C4-2B (cell line): Measurements from ENCODE around the gene CACNA1S.

ENCODE experiments used
- H3K27ac ChIP-seq: fragments of 450-650 bp; 2 replicates; pipeline ENCODE4 v1.5.1; 2017
- ZFX ChIP-seq: fragments of 450-650 bp; IDR thresholded peaks from 2 replicates; pipeline ENCODE4 v1.6.1; 2017
- TF ChIP-seq, protein P1 (sequence below): fragments of 450-650 bp; conservative IDR thresholded peaks from 2 replicates; pipeline ENCODE4 v1.5.1; 2017; ENCODE audit warnings: mild to moderate bottlenecking

The CACNA1S gene

DNA sequence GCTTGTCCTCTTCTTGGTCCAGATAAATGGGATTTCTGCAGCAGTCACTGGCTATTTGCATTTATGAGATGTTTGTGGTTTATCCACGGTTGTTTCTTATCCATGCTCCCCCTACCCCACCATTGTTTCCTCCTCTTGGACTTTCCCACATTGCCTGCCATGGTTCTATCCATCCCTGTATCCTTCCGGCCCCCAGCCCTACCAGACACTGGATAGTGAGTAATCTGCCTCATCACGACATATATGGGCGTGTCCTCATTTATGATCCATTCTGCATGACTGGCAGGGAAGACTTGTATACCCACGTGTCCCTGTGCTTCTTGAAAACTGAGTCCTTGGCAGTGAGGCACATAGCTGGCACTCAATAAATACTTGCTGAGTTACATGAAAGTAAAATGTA, 40.1 kb downstream of the CACNA1S start:
- H3K27ac ChIP-seq, result no peak overlapping the region
- TF ChIP-seq, protein P1, sequence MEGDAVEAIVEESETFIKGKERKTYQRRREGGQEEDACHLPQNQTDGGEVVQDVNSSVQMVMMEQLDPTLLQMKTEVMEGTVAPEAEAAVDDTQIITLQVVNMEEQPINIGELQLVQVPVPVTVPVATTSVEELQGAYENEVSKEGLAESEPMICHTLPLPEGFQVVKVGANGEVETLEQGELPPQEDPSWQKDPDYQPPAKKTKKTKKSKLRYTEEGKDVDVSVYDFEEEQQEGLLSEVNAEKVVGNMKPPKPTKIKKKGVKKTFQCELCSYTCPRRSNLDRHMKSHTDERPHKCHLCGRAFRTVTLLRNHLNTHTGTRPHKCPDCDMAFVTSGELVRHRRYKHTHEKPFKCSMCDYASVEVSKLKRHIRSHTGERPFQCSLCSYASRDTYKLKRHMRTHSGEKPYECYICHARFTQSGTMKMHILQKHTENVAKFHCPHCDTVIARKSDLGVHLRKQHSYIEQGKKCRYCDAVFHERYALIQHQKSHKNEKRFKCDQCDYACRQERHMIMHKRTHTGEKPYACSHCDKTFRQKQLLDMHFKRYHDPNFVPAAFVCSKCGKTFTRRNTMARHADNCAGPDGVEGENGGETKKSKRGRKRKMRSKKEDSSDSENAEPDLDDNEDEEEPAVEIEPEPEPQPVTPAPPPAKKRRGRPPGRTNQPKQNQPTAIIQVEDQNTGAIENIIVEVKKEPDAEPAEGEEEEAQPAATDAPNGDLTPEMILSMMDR, result no peak
- no peak for TF ChIP-seq ZFX

DNA sequence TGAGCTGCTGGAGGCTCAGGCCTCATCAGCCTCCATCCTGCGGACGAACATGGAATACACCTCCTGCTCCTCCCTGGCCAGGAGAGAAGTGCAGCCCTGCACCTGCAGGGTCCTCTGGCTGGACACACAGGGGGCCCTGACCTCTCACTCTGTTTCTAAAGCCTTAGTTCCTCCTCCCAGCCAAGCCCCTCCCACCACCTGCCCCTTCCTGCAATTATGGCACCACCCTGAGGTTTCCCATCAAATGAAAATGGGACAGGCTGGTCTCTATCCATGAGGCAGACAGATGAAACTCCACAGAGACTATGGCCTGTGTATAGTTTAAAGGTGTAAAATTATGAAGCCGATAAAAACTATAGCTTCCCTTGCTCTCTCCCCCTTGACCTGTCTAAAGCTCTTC, 42.6 kb downstream of the CACNA1S start:
- no peak overlapping the region for H3K27ac ChIP-seq
- TF ChIP-seq, protein P1, result no peak
- no peak for TF ChIP-seq ZFX

DNA sequence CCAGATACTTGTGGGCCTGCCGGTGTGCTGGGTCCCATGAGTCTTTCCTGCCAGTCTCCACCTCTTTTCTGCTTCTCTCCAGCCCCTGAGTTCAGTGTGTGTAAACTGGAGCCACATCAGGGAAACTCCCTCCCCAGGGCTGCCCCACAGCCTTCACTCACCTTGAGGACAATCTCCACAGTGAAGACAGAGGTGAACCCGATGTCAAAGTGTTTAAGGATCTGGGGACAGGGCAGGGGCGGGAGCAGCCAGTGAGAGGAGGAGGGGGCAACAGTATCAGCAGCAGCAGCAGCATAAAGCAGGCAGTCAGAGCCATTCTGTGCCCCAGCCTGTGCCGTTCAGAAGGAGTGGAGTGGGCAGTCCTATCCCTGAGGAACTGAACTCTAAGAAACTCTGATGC, 43.2 kb downstream of the CACNA1S start:
- no peak overlapping the region for H3K27ac ChIP-seq
- no peak for TF ChIP-seq ZFX
- TF ChIP-seq, protein P1, result no peak

DNA sequence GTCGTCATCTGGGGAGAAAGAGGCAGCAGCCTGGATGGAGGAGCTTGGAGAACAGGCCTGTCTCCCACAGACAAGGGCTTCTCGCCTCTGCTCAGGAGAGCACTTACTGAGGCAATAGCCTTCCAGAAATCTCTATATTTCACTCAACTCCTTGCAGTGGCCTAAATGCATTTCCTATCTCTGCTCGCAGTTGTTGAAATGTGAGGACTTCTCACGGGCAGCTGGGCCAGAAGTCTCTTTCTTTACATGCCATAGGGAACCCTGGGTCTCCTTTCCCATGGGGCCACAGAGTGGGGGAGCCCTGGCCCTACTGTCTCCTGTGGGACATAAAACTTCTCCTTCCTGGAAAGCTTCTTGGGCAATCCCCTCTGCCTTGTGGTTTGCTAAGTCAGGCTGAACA, 45.2 kb downstream of the CACNA1S start:
- TF ChIP-seq, protein P1, result no peak
- no peak for TF ChIP-seq ZFX

DNA sequence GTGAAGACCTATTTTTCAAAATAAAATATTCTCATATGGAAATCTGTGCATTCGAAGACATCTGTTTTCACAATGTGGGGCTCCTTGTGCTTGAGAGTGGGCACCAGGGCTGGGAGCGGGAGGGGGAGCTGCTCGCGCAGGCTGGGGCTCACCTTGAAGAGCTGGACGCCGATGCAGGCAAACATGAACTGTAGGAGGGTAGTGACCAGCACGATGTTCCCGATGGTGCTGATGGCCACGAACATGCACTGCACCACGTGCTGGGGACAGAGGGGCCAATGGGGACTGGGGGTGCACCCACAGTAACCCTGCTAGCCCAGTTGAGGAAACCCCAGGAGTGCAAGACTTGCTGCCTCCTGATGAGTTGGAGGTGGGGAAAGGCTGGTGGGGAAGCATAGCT, 46.5 kb downstream of the CACNA1S start:
- H3K27ac ChIP-seq, result no peak overlapping the region
- TF ChIP-seq, protein P1, result no peak
- no peak for TF ChIP-seq ZFX

More for the DNA sequence above, 45.2 kb downstream of the CACNA1S start:
- H3K27ac ChIP-seq, result no peak overlapping the region

DNA sequence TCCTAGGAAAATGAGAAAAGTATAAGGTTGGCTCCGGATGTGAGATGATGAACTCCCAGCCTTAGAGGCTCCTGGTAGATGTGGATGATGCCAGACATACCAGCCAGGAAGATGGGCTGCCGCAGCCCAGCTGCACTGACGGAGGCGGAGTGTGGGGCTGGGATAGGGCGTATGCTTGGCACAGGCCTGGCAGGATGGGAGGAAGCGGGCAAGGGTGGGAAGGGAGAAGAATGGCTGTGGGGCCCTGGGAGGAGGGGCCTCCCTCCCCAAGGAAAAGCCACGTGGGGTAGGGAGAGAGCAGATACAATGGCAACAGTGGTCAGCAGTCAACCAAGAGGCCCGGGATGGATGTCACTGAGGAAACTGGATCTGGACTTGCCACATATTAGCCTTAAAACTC, 47.4 kb downstream of the CACNA1S start:
- no peak for TF ChIP-seq ZFX
- TF ChIP-seq, protein P1, result no peak
- no peak overlapping the region for H3K27ac ChIP-seq

DNA sequence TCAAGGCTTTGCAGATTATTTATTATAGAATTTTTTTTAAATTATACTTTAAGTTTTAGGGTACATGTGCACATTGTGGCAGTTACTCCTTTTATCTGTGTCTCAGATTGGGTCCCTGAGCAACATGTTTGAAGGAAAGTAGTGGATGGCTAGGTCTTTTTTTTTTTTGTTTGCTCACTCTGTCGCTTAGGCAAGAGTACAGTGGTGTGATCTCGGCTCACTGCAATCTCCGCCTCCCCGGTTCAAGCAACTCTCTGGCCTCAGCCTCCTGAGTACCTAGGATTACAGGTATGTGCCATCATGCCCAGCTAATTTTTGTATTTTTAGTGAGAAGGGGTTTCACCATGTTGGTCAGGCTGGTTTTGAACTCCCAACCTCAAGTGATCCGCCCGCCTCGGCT, 49.1 kb downstream of the CACNA1S start:
- TF ChIP-seq, protein P1, result no peak
- no peak for TF ChIP-seq ZFX
- H3K27ac ChIP-seq, result no peak overlapping the region
